ENCODE measurements around the gene CALCOCO1.
A peak's percentile ranks its signal among the peaks of the same experiment; 100 is the strongest.

CALCOCO1 gene

DNA sequence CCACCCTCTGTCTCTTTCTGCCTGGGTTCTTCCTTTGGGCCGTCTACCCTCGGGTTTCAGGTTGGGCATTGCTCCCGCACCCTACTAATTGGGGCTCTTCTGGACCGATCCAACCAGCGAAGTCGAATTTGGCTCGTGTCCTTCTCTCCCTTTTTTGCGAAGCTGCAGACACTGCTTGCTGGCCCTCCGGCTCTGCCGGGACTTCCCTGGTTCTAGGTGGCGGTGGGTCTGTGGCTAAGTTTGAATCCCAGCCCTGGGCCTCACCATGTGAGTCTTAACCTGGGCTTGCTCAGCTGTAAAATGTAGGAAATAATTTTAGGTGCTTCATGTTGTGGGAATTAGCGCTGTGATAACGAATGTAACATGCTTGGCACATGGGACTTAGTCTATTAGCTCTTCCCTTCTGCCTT, 24.9 kb upstream of the CALCOCO1 start:
- H3K4me1 ChIP-seq (ENCODE audit: control insufficient read depth, low read length): peaks cover 93% of the 10 kb centered on the region

GRCh38 chr12:53751336-53752191, 24.3 kb upstream of the CALCOCO1 start, which contains the start of gene CISTR:
Gene CISTR, minus strand, starts transcription at chr12:53751979.
- Histone ChIP-seq H3K4me3 (ENCODE audit: low read length) (peak within 1 kb of the TSS; percentile 85), H3K27ac (ENCODE audit: low read depth, low read length) (peak within 1 kb of the TSS; percentile 96), H4K20me1 (ENCODE audit: control insufficient read depth, insufficient read depth, low read depth, low read length) (no peaks in the 10 kb centered on the region), H3F3A (ENCODE audit: control insufficient read depth, insufficient read depth) (peaks cover 48% of the 10 kb centered on the region), H3K9me3 (ENCODE audit: control insufficient read depth, insufficient read depth, low read length) (no peaks in the 10 kb centered on the region), H3K27me3 (ENCODE audit: control insufficient read depth, low read length) (no peaks in the 10 kb centered on the region), H3K36me3 (ENCODE audit: control insufficient read depth, low read length) (peaks cover 9% of the 10 kb centered on the region; the same call in 1 of the 2 replicates), H3K9me2 (replicated peaks; ENCODE audit: control insufficient read depth, low read length) (no peaks in the 10 kb centered on the region), H3K4me2 (ENCODE audit: low read length) (peak within 1 kb of the TSS; percentile 87), H3K79me2 (ENCODE audit: control insufficient read depth, low read length) (peaks cover 34% of the 10 kb centered on the region), H3K4me1 (ENCODE audit: control insufficient read depth, low read length) (peaks cover 94% of the 10 kb centered on the region)
- TF ChIP-seq, protein P1, sequence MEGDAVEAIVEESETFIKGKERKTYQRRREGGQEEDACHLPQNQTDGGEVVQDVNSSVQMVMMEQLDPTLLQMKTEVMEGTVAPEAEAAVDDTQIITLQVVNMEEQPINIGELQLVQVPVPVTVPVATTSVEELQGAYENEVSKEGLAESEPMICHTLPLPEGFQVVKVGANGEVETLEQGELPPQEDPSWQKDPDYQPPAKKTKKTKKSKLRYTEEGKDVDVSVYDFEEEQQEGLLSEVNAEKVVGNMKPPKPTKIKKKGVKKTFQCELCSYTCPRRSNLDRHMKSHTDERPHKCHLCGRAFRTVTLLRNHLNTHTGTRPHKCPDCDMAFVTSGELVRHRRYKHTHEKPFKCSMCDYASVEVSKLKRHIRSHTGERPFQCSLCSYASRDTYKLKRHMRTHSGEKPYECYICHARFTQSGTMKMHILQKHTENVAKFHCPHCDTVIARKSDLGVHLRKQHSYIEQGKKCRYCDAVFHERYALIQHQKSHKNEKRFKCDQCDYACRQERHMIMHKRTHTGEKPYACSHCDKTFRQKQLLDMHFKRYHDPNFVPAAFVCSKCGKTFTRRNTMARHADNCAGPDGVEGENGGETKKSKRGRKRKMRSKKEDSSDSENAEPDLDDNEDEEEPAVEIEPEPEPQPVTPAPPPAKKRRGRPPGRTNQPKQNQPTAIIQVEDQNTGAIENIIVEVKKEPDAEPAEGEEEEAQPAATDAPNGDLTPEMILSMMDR (IDR thresholded peaks at IDR 0.05; ENCODE audit: low read depth, low read length, poor library complexity, severe bottlenecking): no peak
- TF ChIP-seq EZH2phosphoT487 (IDR thresholded peaks at IDR 0.05; ENCODE audit: borderline replicate concordance, low read length): no peak

More for the DNA sequence above, 24.9 kb upstream of the CALCOCO1 start:
- no peaks in the 10 kb centered on the region for H4K20me1 ChIP-seq (ENCODE audit: control insufficient read depth, insufficient read depth, low read depth, low read length)
- peaks cover 50% of the 10 kb centered on the region for H3F3A ChIP-seq (ENCODE audit: control insufficient read depth, insufficient read depth)
- H3K36me3 ChIP-seq (ENCODE audit: control insufficient read depth, low read length): peaks cover 9% of the 10 kb centered on the region; the same call in 1 of the 2 replicates
- H3K27me3 ChIP-seq (ENCODE audit: control insufficient read depth, low read length): no peaks in the 10 kb centered on the region
- H3K4me3 ChIP-seq (ENCODE audit: low read length): peak overlapping the region; percentile 85
- no peaks in the 10 kb centered on the region for H3K9me2 ChIP-seq (replicated peaks; ENCODE audit: control insufficient read depth, low read length)
- H3K4me2 ChIP-seq (ENCODE audit: low read length): peak overlapping the region; percentile 87
- peaks cover 40% of the 10 kb centered on the region for H3K79me2 ChIP-seq (ENCODE audit: control insufficient read depth, low read length)
- H3K27ac ChIP-seq (ENCODE audit: low read depth, low read length): peak overlapping the region; percentile 96
- TF ChIP-seq, protein P1 (IDR thresholded peaks at IDR 0.05; ENCODE audit: low read depth, low read length, poor library complexity, severe bottlenecking): no peak
- no peaks in the 10 kb centered on the region for H3K9me3 ChIP-seq (ENCODE audit: control insufficient read depth, insufficient read depth, low read length)

GRCh38 chr12:53750812-53751335, 23.6 kb upstream of the CALCOCO1 start:
- peaks cover 89% of the 10 kb centered on the region for H3K4me1 ChIP-seq (ENCODE audit: control insufficient read depth, low read length)
- peak overlapping the region; percentile 85 for H3K4me3 ChIP-seq (ENCODE audit: low read length)
- H3K27ac ChIP-seq (ENCODE audit: low read depth, low read length): peak overlapping the region; percentile 96
- no peaks in the 10 kb centered on the region for H3K27me3 ChIP-seq (ENCODE audit: control insufficient read depth, low read length)
- no peaks in the 10 kb centered on the region for H3K9me2 ChIP-seq (replicated peaks; ENCODE audit: control insufficient read depth, low read length)
- H3F3A ChIP-seq (ENCODE audit: control insufficient read depth, insufficient read depth): peaks cover 42% of the 10 kb centered on the region
- H3K79me2 ChIP-seq (ENCODE audit: control insufficient read depth, low read length): peaks cover 27% of the 10 kb centered on the region
- H4K20me1 ChIP-seq (ENCODE audit: control insufficient read depth, insufficient read depth, low read depth, low read length): no peaks in the 10 kb centered on the region
- H3K36me3 ChIP-seq (ENCODE audit: control insufficient read depth, low read length): peaks cover 9% of the 10 kb centered on the region; the same call in 1 of the 2 replicates
- TF ChIP-seq, protein P1 (IDR thresholded peaks at IDR 0.05; ENCODE audit: low read depth, low read length, poor library complexity, severe bottlenecking): no peak
- no peak for TF ChIP-seq EZH2phosphoT487 (IDR thresholded peaks at IDR 0.05; ENCODE audit: borderline replicate concordance, low read length)
- peak overlapping the region; percentile 87 for H3K4me2 ChIP-seq (ENCODE audit: low read length)
- no peaks in the 10 kb centered on the region for H3K9me3 ChIP-seq (ENCODE audit: control insufficient read depth, insufficient read depth, low read length)
